Gastrocnemius medialis (tissue), 4 donors: Measurements from ENCODE around the gene ALDH1A2.

Source experiments
- CTCF ChIP-seq, 5 experiments: fragments of 450-650 bp in 3 of 5; fragments of 200-600 bp in 2 of 5; sonication (generic) in 2 of 5; IDR thresholded peaks in 4 of 5; conservative IDR thresholded peaks in 1 of 5; 1 replicate in 4 of 5; 2 replicates in 1 of 5; pipeline ENCODE4 v1.5.1; 2016 to 2019; ENCODE audit warnings: antibody characterized with exemption in 5 of 5, mild to moderate bottlenecking in 3 of 5, moderate library complexity in 3 of 5
- POLR2A ChIP-seq, 2 donors: fragments of 450-650 bp; IDR thresholded peaks; one replicate each; pipeline ENCODE4 v1.6.1; 2017; ENCODE audit warnings: antibody characterized with exemption in 2 of 2, mild to moderate bottlenecking in 2 of 2, moderate library complexity in 2 of 2

- TF ChIP-seq CTCF (IDR thresholded peaks at IDR 0.05 in 4 of 5, conservative IDR thresholded peaks at IDR 0.05 in 1 of 5) (no peak), POLR2A (IDR thresholded peaks at IDR 0.05) (no peak)
Observed at GRCh38 chr15:57949374-57949943, 116.1 kb downstream of the ALDH1A2 start.
